Fibroblast of lung (primary cell): ENCODE data around the gene MSI2. TPM values are rescaled to one million over a fixed set of nuclear protein-coding genes. Genes with fewer than 3 reads are reported as not detected.

Experiments
- DNase-seq, 2 donors: peaks; one replicate each; pipeline versions ENCODE4 v3.0.0 to v3.0.0-alpha.2; 2010; ENCODE audit warnings: low read depth in 2 of 2
- H2AFZ ChIP-seq: 2 replicates; pipeline ENCODE4 v1.5.1; 2012; ENCODE audit warnings: low read length, control low read depth, inconsistent platforms
- H3K27ac ChIP-seq: 2 replicates; pipeline ENCODE4 v1.5.1; 2011; ENCODE audit warnings: low read length, control low read depth; ENCODE audit not compliant: insufficient read depth
- H3K27me3 ChIP-seq: 2 replicates; pipeline ENCODE4 v1.5.1; 2011; ENCODE audit warnings: mild to moderate bottlenecking, low read length; ENCODE audit not compliant: control insufficient read depth, insufficient read depth
- H3K36me3 ChIP-seq: 2 replicates; pipeline ENCODE4 v1.5.1; 2011; ENCODE audit warnings: low read length; ENCODE audit not compliant: control insufficient read depth, insufficient read depth
- H3K4me1 ChIP-seq: 2 replicates; pipeline ENCODE4 v1.5.1; 2011; ENCODE audit warnings: low read length; ENCODE audit not compliant: control insufficient read depth, insufficient read depth; ENCODE audit errors: extremely low read depth
- H3K4me2 ChIP-seq: 2 replicates; pipeline ENCODE4 v1.5.1; 2011; ENCODE audit warnings: low read length, control low read depth; ENCODE audit not compliant: insufficient read depth; ENCODE audit errors: extremely low read depth
- H3K4me3 ChIP-seq, 4 experiments: fragments of 200-600 bp in 1 of 4; sonication (generic) in 1 of 4; replicated peaks in 1 of 4; 2 replicates each; pipeline ENCODE4 v1.5.1; 2011 to 2016; ENCODE audit warnings: low read length in 4 of 4, low read depth in 3 of 4, mild to moderate bottlenecking in 3 of 4, control low read depth in 2 of 4, inconsistent platforms in 1 of 4, mixed read lengths in 1 of 4; ENCODE audit not compliant: insufficient read depth in 1 of 4; ENCODE audit errors: control extremely low read depth in 1 of 4
- H3K79me2 ChIP-seq: 2 replicates; pipeline ENCODE4 v1.5.1; 2012; ENCODE audit warnings: mild to moderate bottlenecking, low read length, inconsistent platforms; ENCODE audit not compliant: control insufficient read depth, insufficient read depth
- H3K9ac ChIP-seq: 2 replicates; pipeline ENCODE4 v1.5.1; 2011; ENCODE audit warnings: mild to moderate bottlenecking, low read length, control low read depth; ENCODE audit not compliant: insufficient read depth
- H3K9me3 ChIP-seq: 2 replicates; pipeline ENCODE4 v1.5.1; 2012; ENCODE audit warnings: low read depth, low read length; ENCODE audit not compliant: control insufficient read depth, insufficient read depth
- H4K20me1 ChIP-seq: 2 replicates; pipeline ENCODE4 v1.5.1; 2011; ENCODE audit warnings: low read length; ENCODE audit not compliant: control insufficient read depth, insufficient read depth; ENCODE audit errors: extremely low read depth
- EZH2 ChIP-seq: IDR thresholded peaks from 2 replicates; pipeline ENCODE4 v1.5.1; 2012; ENCODE audit warnings: low read length, control low read depth, mild to moderate bottlenecking; ENCODE audit errors: missing control alignments
- polyA plus RNA-seq, 2 donors: library from polyadenylated mRNA; depleted of rRNA in 1 of 2; stranded (reverse) in 1 of 2; unstranded in 1 of 2; fragments of >200 nt; gene quantifications; 2 replicates each; pipeline ENCODE4 v1.2.1, GENCODE V29; 2011 to 2012; ENCODE audit warnings: missing spikeins in 1 of 2
- total RNA-seq: library from RNA; depleted of rRNA; stranded (reverse); fragments of >200 nt; gene quantifications from 2 replicates; pipeline ENCODE4 v1.2.1, GENCODE V29; 2014
- TF ChIP-seq, protein P1 (sequence below), 2 donors: IDR thresholded peaks in 1 of 2; conservative IDR thresholded peaks in 1 of 2; 1 replicate in 1 of 2; 2 replicates in 1 of 2; pipeline ENCODE4 v1.5.1; 2011 to 2012; ENCODE audit warnings: low read length in 2 of 2, control low read depth in 1 of 2, inconsistent platforms in 1 of 2, low read depth in 1 of 2, mild to moderate bottlenecking in 1 of 2

MSI2 gene
- total and polyA plus RNA-seq, 2 donors (not counting 1 experiment from before 2014, with no cell fraction given), result 6.8 to 14.2 TPM

DNA sequence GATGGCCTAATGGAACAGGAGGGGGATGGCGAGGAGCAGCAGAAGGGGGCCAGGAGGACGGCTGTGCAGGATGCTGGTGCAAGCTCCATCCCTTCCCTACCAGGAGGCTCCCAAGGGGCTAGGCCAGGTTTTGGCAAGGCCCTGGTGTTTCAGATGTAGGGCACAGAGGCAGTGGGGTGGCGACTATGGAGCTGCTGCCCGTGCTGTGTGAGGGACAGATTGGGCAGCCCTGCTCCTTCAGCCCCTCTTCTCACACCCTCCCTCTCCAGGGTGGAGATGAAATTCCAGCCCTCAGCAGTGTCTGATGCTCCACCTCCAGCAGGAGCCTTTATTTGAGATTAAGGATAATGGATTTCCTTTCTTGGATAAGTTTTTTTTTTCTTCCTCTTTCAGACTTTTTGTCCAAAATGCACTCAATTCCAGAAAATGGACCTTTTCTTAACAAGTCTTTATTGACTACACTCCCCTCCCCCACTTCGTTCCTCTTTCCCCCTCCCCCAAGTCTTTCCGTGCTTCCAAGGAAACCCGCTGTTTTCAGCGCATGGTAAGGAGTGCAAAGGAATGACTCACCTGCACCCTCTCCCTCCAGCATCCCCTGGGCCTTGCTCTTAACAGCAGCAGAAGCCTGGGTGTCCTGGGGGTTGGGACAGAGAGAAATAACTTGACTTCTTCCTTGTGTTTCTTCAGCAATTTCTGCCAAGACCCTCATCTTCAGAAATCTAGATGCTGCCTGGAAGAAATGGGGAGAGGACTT, 393.6 kb downstream of the MSI2 start:
- Histone ChIP-seq H3K4me2 (no peak overlapping the region), H3K36me3 (no peaks in the 10 kb centered on the region), H2AFZ (no peak overlapping the region), H3K27ac (no peak overlapping the region), H3K4me3 (no peak overlapping the region), H3K79me2 (no peaks in the 10 kb centered on the region), H3K9ac (no peak overlapping the region), H3K4me1 (no peaks in the 10 kb centered on the region), H4K20me1 (no peaks in the 10 kb centered on the region), H3K9me3 (no peaks in the 10 kb centered on the region), H3K27me3 (no peaks in the 10 kb centered on the region)
- TF ChIP-seq EZH2, result no peak
- TF ChIP-seq, protein P1, sequence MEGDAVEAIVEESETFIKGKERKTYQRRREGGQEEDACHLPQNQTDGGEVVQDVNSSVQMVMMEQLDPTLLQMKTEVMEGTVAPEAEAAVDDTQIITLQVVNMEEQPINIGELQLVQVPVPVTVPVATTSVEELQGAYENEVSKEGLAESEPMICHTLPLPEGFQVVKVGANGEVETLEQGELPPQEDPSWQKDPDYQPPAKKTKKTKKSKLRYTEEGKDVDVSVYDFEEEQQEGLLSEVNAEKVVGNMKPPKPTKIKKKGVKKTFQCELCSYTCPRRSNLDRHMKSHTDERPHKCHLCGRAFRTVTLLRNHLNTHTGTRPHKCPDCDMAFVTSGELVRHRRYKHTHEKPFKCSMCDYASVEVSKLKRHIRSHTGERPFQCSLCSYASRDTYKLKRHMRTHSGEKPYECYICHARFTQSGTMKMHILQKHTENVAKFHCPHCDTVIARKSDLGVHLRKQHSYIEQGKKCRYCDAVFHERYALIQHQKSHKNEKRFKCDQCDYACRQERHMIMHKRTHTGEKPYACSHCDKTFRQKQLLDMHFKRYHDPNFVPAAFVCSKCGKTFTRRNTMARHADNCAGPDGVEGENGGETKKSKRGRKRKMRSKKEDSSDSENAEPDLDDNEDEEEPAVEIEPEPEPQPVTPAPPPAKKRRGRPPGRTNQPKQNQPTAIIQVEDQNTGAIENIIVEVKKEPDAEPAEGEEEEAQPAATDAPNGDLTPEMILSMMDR (conservative IDR thresholded peaks at IDR 0.05 in 1 of 2, IDR thresholded peaks at IDR 0.05 in 1 of 2; ENCODE audit: low read depth in 1 of 2, low read length in 2 of 2), result no peak
- peak; percentile 31 to 84 for DNase-seq

DNA sequence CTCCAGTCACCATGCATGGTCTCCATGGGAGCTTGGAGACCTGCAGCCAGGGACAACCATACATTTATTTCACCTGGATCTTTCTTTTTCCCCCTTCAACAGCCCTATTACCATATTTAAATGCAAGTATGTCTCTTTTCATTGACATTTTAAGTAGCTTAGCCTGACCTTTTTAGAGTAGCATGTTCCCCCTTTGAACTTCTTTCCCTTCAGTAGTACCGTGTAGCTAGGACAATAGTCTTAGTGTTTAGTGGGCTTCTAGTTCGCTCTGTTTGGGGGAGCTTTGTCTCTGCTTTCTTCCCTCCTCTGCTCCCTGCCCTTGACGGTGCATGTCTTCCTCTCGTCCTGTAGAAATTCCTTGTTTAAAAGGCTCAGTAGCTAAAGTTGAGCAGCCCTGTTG, 394.2 kb downstream of the MSI2 start:
- Histone ChIP-seq H2AFZ (no peak overlapping the region), H3K9me3 (no peaks in the 10 kb centered on the region), H3K4me1 (no peaks in the 10 kb centered on the region), H3K36me3 (no peaks in the 10 kb centered on the region), H4K20me1 (no peaks in the 10 kb centered on the region), H3K79me2 (no peaks in the 10 kb centered on the region), H3K27me3 (no peaks in the 10 kb centered on the region), H3K27ac (no peak overlapping the region), H3K4me2 (no peak overlapping the region), H3K4me3 (no peak overlapping the region), H3K9ac (no peak overlapping the region)
- DNase-seq, result no peak
- TF ChIP-seq, protein P1 (conservative IDR thresholded peaks at IDR 0.05 in 1 of 2, IDR thresholded peaks at IDR 0.05 in 1 of 2; ENCODE audit: low read depth in 1 of 2, low read length in 2 of 2), result no peak
- TF ChIP-seq EZH2, result no peak

DNA sequence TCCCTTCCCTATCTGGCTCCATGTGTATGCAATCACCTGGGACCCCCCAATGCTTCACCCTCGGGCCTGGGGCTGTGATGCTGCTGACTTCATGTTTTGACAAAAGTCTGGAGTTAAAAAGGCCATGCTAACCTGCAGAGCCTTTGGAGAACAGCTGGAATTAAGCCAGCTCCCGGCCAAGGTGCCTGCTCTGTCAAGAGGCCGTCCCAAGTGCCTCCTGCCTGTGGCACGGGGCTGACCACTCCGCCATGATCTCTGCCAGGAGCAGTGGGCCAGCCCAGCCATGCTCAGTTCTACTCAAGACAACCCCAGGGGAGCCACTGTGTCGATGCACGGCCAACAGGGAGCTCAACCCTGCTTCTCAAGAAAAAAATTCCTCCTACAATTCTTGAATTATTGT, 395.1 kb downstream of the MSI2 start:
- H3K9ac ChIP-seq, result no peak overlapping the region
- no peak for TF ChIP-seq EZH2
- TF ChIP-seq, protein P1 (conservative IDR thresholded peaks at IDR 0.05 in 1 of 2, IDR thresholded peaks at IDR 0.05 in 1 of 2; ENCODE audit: low read depth in 1 of 2, low read length in 2 of 2), result no peak
- H2AFZ ChIP-seq, result no peak overlapping the region
- no peaks in the 10 kb centered on the region for H3K79me2 ChIP-seq
- no peak overlapping the region for H3K4me3 ChIP-seq
- H3K4me2 ChIP-seq, result no peak overlapping the region
- H4K20me1 ChIP-seq, result no peaks in the 10 kb centered on the region
- H3K9me3 ChIP-seq, result no peaks in the 10 kb centered on the region
- no peak overlapping the region for H3K27ac ChIP-seq
- no peaks in the 10 kb centered on the region for H3K36me3 ChIP-seq
- H3K27me3 ChIP-seq, result no peaks in the 10 kb centered on the region
- DNase-seq, result no peak
- no peaks in the 10 kb centered on the region for H3K4me1 ChIP-seq
